ENCODE measurements around the gene P2RX6. TPM values are rescaled to one million over a fixed set of nuclear protein-coding genes. Genes with fewer than 3 reads are reported as not detected.

P2RX6 gene
- total and polyA plus RNA-seq, 2 donors (not counting 3 experiments of a cell fraction or from before 2014, with no cell fraction given), result 0.06 TPM; not detected in 1

- Histone ChIP-seq H3K27me3 (ENCODE audit: control insufficient read depth in 2 of 2, insufficient read depth in 2 of 2, low read length in 2 of 2) (no peaks in the 10 kb centered on the region), H3K4me3 (replicated peaks in 1 of 3; ENCODE audit: insufficient read depth in 1 of 3, low read depth in 1 of 3, low read length in 3 of 3) (no peak overlapping the region), H4K20me1 (replicated peaks; ENCODE audit: control insufficient read depth, extremely low read depth, insufficient read depth, low read length) (no peaks in the 10 kb centered on the region), H3K27ac (ENCODE audit: insufficient read depth, low read depth, low read length) (no peak overlapping the region), H3K9me1 (replicated peaks; ENCODE audit: control insufficient read depth, extremely low read depth, insufficient read depth, low read length) (no peaks in the 10 kb centered on the region), H3K79me2 (ENCODE audit: control insufficient read depth, insufficient read depth, low read length) (peaks cover 11% of the 10 kb centered on the region), H3K4me2 (ENCODE audit: insufficient read depth, low read length) (no peak overlapping the region), H3K9me3 (replicated peaks; ENCODE audit: control insufficient read depth, insufficient read depth, low read length) (peaks cover 5% of the 10 kb centered on the region), H3K36me3 (ENCODE audit: control insufficient read depth in 2 of 2, extremely low read depth in 1 of 2, insufficient read depth in 2 of 2, low read length in 2 of 2) (no peaks in the 10 kb centered on the region), H2AFZ (ENCODE audit: low read depth, low read length) (no peak overlapping the region), H3K9ac (replicated peaks; ENCODE audit: extremely low read depth, insufficient read depth, low read length) (no peak overlapping the region), H3K4me1 (ENCODE audit: control insufficient read depth, extremely low read depth, insufficient read depth, low read length) (peaks cover 17% of the 10 kb centered on the region)
- dilution Hi-C loops (cut with MboI; ENCODE audit: extremely low pct_ligation_motif_present, low sequenced_read_pairs) (no loop called here), intact Hi-C loops (cut with micrococcal nuclease) (no loop called here)
- TF ChIP-seq EZH2 (IDR thresholded peaks at IDR 0.05; ENCODE audit: borderline replicate concordance, low read depth, low read length, severe bottlenecking) (no peak), GATA2 (IDR thresholded peaks at IDR 0.05; ENCODE audit: insufficient read depth, insufficient read length, low read depth, low read length) (no peak), FOS (IDR thresholded peaks at IDR 0.05; ENCODE audit: borderline replicate concordance, insufficient read depth, low read length) (no peak), JUN (IDR thresholded peaks at IDR 0.05; ENCODE audit: borderline replicate concordance, insufficient read depth, insufficient read length, low read depth) (no peak), POLR2A (IDR thresholded peaks at IDR 0.05; ENCODE audit: low read depth, low read length) (no peak), POLR2AphosphoS5 (IDR thresholded peaks at IDR 0.05; ENCODE audit: insufficient read depth, low read depth, low read length) (no peak), MAX (IDR thresholded peaks at IDR 0.05; ENCODE audit: insufficient read depth, insufficient read length) (no peak), MYC (IDR thresholded peaks at IDR 0.05; ENCODE audit: low read depth, low read length) (no peak), CTCF (IDR thresholded peaks at IDR 0.05; ENCODE audit: extremely low read depth in 1 of 2, insufficient read depth in 1 of 2, low read depth in 1 of 2, low read length in 2 of 2) (no peak)
- FAIRE-seq, result no peak
- ChIA-PET POLR2A (no interaction called here), CTCF (no interaction called here)
- DNase-seq (ENCODE audit: low read depth, low spot score), result no peak
- no TSS peak for BruUV-seq (replicated peaks)
Measured at GRCh38 chr22:20978419-20978818, 36.5 kb upstream of the P2RX6 start.

All from endothelial cell of umbilical vein (primary cell).